Lower lobe of right lung (tissue), 2 donors: ENCODE data around the gene GALNTL6. TPM values are rescaled to one million over a fixed set of nuclear protein-coding genes. Genes with fewer than 3 reads are reported as not detected.
"Not testable (repeated sequence)": the region's sequence is repeated elsewhere in the genome, so short reads cannot be mapped to it uniquely, and the experiment has no call there.

ENCODE experiments used
- ATAC-seq, 2 donors: fragments of 200-7000 bp; cut with Tn5 transposase; one replicate each; pipeline ENCODE4 v1.9.1; 2020 to 2022; ENCODE audit warnings: mild to moderate bottlenecking in 2 of 2, moderate library complexity in 2 of 2
- DNase-seq: peaks from one replicate; pipeline ENCODE4 v3.0.0-alpha.2; 2020
- H3K27ac ChIP-seq: fragments of 200-600 bp; one replicate; pipeline ENCODE4 v1.8.0; 2022
- H3K27me3 ChIP-seq: fragments of 200-600 bp; one replicate; pipeline ENCODE4 v1.8.0; 2022; ENCODE audit warnings: low read depth
- H3K36me3 ChIP-seq: fragments of 200-600 bp; one replicate; pipeline ENCODE4 v1.8.0; 2022; ENCODE audit warnings: mild to moderate bottlenecking
- H3K4me1 ChIP-seq: fragments of 200-600 bp; one replicate; pipeline ENCODE4 v1.8.0; 2022
- H3K4me3 ChIP-seq: fragments of 200-600 bp; one replicate; pipeline ENCODE4 v1.8.0; 2022; ENCODE audit warnings: mild to moderate bottlenecking
- H3K9me3 ChIP-seq: fragments of 200-600 bp; one replicate; pipeline ENCODE4 v1.8.0; 2022
- intact Hi-C: fragments of 100-400 bp; cut with DNase I; formaldehyde crosslinking; loops from one replicate; pipeline ENCODE4 v1.11.0; 2022
- total RNA-seq: library from RNA; stranded (reverse); fragmentation: NEBNext Ultra II Directional; extraction: Animal tissue kit (Norgen Biotek cat#: 25700); gene quantifications from one replicate; pipeline ENCODE4 v1.2.1, GENCODE V29; 2021
- TF ChIP-seq, protein P1 (sequence below): fragments of 200-600 bp; IDR thresholded peaks from one replicate; pipeline ENCODE4 v1.8.0; 2022; ENCODE audit warnings: antibody characterized with exemption, mild to moderate bottlenecking
- donor health status: DM: no; HTN: yes; CAD: no; lungs with severe emphysema.

GALNTL6 gene
- total RNA-seq, 1 donor from 2014 or later = not detected

DNA sequence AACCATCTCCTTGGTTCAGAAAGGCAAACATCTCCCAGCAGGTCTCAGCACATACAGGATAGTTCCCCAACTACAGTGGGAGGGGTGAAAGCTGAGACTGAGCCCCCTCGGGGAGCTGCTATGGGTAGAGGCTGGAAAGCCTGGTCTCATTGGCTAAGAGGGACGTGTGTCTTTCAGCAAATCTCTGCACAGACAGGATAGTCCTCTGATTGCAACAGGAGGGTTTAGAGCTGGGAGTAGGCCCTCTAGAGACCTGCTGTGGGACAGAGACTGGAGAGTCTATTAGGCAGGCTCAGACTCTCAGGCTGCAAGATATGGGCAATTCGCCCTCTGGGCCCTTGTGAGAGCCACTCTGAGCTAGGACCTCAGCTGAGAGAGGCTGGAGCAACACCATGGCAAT lies 1083.8 kb downstream of the GALNTL6 start:
- Histone ChIP-seq H3K4me3 (no peak overlapping the region), H3K36me3 (no peaks in the 10 kb centered on the region), H3K27ac (no peak overlapping the region), H3K27me3 (no peaks in the 10 kb centered on the region), H3K9me3 (peaks cover 5% of the 10 kb centered on the region), H3K4me1 (no peaks in the 10 kb centered on the region)
- no peak for ATAC-seq
- intact Hi-C loops = no loop called here
- TF ChIP-seq, protein P1, sequence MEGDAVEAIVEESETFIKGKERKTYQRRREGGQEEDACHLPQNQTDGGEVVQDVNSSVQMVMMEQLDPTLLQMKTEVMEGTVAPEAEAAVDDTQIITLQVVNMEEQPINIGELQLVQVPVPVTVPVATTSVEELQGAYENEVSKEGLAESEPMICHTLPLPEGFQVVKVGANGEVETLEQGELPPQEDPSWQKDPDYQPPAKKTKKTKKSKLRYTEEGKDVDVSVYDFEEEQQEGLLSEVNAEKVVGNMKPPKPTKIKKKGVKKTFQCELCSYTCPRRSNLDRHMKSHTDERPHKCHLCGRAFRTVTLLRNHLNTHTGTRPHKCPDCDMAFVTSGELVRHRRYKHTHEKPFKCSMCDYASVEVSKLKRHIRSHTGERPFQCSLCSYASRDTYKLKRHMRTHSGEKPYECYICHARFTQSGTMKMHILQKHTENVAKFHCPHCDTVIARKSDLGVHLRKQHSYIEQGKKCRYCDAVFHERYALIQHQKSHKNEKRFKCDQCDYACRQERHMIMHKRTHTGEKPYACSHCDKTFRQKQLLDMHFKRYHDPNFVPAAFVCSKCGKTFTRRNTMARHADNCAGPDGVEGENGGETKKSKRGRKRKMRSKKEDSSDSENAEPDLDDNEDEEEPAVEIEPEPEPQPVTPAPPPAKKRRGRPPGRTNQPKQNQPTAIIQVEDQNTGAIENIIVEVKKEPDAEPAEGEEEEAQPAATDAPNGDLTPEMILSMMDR = no peak
- no peak for DNase-seq

DNA sequence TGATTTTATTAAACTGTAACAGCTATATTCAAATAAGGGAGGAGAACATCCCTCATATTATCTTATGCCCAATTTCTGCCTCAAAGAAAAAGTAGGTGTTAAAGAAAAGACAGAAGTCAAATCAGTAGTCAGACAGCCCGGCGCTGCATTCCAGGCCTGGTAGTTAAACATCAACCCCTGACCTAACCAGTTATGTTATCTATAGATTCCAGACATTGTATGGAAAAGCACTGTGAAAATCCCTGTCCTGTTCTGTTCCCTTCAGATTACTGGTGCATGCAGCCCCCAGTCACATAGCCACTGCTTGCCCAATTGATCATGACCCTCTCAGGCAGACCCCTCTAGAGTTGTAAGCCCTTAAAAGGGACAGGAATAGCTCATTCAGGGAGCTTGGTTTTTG lies 1085.5 kb downstream of the GALNTL6 start:
- H3K27me3 ChIP-seq = no peaks in the 10 kb centered on the region
- intact Hi-C loops = no loop called here

DNA sequence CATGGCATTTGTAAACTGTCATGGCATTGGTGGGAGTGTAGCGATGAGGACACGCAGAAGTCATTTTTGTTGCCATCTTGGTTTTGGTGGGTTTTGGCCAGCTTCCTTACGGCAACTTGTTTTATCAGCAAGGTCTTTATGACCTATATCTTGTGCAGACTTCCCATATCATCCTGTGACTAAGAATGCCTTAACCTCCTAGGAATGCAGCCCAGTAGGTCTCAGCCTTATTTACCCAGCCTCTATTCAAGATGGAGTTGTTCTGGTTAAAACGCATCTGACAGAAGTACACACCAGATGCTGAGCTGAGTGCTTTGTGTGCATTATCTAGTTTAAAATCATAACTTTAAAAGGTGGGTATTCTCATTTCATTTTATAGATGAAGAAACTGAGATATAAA lies 1086.7 kb downstream of the GALNTL6 start:
- H3K27ac ChIP-seq = no peak overlapping the region
- H3K4me3 ChIP-seq = no peak overlapping the region
- no peaks in the 10 kb centered on the region for H3K36me3 ChIP-seq
- DNase-seq (no peak), ATAC-seq (no peak)
- H3K4me1 ChIP-seq = no peaks in the 10 kb centered on the region
- no peaks in the 10 kb centered on the region for H3K27me3 ChIP-seq
- TF ChIP-seq, protein P1 = no peak
- intact Hi-C loops = no loop called here
- peaks cover 5% of the 10 kb centered on the region for H3K9me3 ChIP-seq

More for the DNA sequence above, 1085.5 kb downstream of the GALNTL6 start:
- no peak overlapping the region for H3K27ac ChIP-seq
- ATAC-seq (no peak), DNase-seq (no peak)
- H3K4me3 ChIP-seq = no peak overlapping the region
- TF ChIP-seq, protein P1 = no peak
- H3K9me3 ChIP-seq = peaks cover 5% of the 10 kb centered on the region
- H3K36me3 ChIP-seq = no peaks in the 10 kb centered on the region
- H3K4me1 ChIP-seq = no peaks in the 10 kb centered on the region

DNA sequence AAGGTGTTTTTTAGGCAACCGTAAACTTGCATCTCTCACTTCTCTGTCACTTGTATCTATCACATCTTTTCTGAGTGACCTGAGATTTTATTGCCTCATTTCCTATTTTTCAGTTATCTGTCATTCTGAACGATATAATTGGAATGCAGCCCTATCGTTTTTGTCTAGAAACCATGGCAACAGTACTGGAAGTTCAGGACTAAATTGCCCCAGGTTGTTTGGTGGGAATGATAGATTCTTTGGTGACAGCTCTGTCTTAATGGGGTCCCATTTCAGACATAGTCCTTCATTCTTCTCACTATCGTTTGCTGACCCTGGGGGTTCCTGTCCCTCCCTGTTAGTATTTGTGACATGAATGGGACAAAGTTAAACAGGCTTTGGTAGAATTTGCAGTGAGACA lies 1087.7 kb downstream of the GALNTL6 start:
- ATAC-seq (no peak), DNase-seq (no peak)
- H3K4me1 ChIP-seq = no peaks in the 10 kb centered on the region
- intact Hi-C loops = no loop called here
- H3K27me3 ChIP-seq = no peaks in the 10 kb centered on the region
- H3K36me3 ChIP-seq = no peaks in the 10 kb centered on the region
- TF ChIP-seq, protein P1 = no peak
- H3K27ac ChIP-seq = no peak overlapping the region
- no peaks in the 10 kb centered on the region for H3K9me3 ChIP-seq
- no peak overlapping the region for H3K4me3 ChIP-seq

DNA sequence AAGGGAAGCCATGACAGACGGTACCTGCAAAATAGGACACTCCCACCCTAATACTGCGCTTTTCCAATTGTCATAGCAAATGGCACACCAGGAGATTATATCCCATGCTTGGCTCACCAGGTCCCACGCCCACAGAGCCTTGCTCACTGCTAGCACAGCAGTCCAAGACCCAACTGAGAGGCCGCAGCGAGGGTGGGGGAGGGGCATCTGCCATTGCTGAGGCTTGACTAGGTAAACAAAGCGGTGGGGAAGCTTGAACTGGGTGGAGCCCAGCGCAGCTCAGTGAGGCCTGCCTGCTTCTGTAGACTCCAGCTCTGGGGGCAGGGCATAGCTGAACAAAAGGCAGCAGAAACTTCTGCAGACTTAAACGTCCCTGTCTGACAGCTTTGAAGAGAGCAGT lies 1099.3 kb downstream of the GALNTL6 start:
- DNase-seq, ATAC-seq, H3K36me3 ChIP-seq, intact Hi-C loops, H3K4me1 ChIP-seq, H3K27me3 ChIP-seq, H3K4me3 ChIP-seq, H3K9me3 ChIP-seq, H3K27ac ChIP-seq: not testable (repeated sequence)

DNA sequence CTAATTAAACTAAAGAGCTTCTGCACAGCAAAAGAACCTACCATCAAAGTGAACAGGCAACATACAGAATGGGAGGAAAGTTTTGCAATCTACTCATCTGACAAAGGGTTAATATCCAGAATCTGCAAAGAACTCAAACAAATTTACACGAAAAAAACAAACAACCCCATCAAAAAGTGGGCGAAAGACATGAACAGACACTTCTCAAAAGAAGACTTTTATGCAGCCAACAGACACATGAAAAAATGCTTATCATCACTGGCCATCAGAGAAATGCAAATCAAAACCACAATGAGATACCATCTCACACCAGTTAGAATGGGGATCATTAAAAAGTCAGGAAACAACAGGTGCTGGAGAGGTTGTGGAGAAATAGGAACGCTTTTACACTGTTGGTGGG lies 1104.2 kb downstream of the GALNTL6 start:
- H3K36me3 ChIP-seq, DNase-seq, ATAC-seq, H3K4me3 ChIP-seq, intact Hi-C loops, H3K27ac ChIP-seq, H3K9me3 ChIP-seq, H3K4me1 ChIP-seq, H3K27me3 ChIP-seq: not testable (repeated sequence)

DNA sequence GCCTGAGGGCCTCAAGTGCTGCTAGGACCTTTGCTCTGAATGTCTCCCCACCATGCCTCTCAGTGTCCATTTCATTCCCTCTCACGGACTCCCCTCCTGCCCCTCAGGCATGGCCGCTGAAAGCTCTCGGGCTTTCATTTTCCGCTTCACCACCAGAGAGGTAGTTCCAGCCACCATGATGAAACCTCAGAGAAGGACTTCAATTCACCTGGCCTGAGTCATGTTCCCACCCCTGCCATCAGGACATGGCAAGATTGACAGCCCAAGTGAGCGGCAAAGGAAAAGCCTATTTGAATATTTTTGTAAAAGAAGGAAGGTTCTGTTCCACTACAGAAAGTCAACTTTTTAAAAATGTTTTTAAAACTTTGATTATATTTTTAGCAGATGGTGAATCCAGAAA lies 1106.1 kb downstream of the GALNTL6 start:
- Histone ChIP-seq H3K27me3 (no peaks in the 10 kb centered on the region), H3K9me3 (no peaks in the 10 kb centered on the region), H3K36me3 (no peaks in the 10 kb centered on the region), H3K4me3 (no peak overlapping the region), H3K27ac (no peak overlapping the region), H3K4me1 (no peaks in the 10 kb centered on the region)
- intact Hi-C loops = no loop called here
- no peak for ATAC-seq
- TF ChIP-seq, protein P1 = no peak
- DNase-seq = no peak
